GM15510 (cell line): Measurements from ENCODE around the gene FREM2.

Experiments used
- POLR2A ChIP-seq: IDR thresholded peaks from 3 replicates; pipeline ENCODE4 v1.6.1; 2011; ENCODE audit warnings: borderline replicate concordance; ENCODE audit not compliant: insufficient read length; ENCODE audit errors: extremely low read depth

Gene FREM2

DNA sequence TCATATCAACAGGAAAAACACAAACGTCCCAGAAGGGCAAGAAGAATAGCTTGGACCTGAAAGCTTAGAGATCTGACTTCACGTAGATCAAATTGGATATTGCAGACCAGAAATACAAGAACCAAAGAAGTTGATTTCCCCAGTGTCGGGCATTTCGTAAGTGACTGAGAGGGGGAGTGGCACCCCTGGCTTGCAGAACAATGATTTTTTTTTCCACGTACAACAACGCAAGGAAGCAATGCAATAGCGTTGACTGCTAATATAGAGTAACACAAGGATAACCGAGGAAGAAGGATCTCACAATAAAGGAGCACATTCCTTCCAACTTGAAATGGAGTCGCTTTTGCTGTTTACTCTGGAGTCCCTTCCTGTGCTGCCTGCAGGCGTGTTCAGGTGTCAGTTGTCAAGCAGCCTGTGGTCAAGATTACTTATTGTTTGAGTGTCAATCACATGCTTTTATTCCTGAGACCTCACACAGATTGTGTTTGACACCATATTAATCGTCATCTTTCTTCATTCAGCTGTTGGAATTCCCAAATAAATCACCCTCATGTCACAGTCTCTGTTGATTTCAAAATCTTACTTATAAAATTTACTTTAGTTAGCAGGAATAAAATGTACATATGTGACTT, 139.4 kb downstream of the FREM2 start:
- TF ChIP-seq POLR2A: no peak

DNA sequence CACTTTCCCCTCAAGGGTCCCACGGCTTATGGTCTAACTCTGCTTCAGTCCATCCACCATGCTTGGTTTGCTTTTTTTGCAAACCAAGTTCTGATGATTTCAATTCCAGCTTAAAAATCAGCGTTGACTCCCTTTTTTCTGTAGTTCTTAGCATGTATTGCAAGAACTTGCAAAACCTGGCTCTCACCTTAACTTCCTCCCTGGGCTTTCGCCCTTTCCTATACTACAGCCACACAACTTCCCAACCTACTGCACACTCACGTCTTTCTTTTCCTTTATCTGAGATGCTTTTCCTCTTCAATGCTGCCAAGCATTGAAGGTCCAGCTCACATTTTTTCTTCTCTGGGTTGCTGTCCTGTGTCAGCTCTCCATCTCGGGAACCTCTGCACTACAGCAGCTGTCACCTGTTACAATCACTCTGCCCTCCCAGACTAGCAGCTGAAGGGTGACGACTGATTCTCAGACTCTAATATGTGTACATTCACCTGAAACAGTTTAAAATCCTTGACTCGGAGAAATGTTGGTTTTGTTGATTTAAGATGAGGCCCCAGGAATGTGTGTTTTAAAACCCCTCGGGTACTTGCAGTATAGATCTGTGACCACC, 143.7 kb downstream of the FREM2 start:
- TF ChIP-seq POLR2A: no peak

GRCh38 chr13:38844581-38844980, 157.7 kb downstream of the FREM2 start:
- TF ChIP-seq POLR2A: no peak

DNA sequence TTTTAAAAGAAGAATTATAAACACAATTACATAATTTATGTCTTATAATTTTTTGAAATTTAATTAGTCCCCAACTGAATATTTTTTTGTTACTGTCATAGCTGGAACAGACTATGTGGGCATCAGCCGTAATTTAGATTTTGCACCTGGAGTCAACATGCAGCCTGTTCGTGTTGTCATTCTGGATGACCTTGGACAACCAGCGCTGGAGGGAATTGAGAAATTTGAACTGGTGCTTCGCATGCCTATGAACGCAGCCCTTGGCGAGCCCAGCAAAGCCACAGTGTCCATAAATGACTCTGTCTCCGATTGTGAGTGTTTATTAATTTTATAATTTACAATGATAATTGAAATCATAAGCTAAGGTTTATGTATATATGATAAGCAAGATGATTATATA, 161.5 kb downstream of the FREM2 start:
- no peak for TF ChIP-seq POLR2A

- no peak for TF ChIP-seq POLR2A
Measured at GRCh38 chr13:38849315-38849714, 162.4 kb downstream of the FREM2 start.

DNA sequence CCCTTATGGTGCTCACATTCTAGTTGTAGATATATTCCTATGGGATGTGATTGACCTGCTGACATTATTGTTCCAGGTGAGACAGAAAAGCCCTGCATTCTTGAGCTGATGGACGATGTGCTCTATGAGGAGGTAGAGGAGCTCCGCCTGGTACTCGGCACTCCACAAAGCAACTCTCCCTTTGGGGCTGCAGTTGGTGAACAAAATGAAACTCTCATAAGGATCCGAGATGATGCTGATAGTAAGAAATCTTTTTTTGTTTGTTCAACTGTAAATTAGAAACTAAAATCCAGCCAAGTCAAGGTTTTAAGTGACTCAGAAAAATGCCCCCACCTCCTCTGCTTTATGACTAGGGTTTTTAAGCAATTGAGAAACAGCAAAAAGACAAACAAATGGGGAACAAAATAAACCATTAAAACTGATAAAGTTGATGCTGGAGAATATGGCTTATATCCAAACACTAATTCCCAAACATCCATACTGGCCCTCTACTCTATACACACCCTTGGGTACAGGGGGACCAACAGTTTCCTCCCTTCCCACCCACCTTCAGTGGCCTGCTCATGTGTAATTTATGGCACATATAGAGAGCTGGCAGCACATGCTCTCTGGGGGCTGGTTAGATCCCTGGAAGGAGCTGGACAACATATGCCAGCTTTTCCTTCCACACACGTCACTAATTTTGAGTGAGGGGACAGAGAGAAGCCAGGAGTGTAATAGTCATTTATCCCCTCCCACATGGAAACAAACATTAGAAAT, 164.2 kb downstream of the FREM2 start:
- no peak for TF ChIP-seq POLR2A

DNA sequence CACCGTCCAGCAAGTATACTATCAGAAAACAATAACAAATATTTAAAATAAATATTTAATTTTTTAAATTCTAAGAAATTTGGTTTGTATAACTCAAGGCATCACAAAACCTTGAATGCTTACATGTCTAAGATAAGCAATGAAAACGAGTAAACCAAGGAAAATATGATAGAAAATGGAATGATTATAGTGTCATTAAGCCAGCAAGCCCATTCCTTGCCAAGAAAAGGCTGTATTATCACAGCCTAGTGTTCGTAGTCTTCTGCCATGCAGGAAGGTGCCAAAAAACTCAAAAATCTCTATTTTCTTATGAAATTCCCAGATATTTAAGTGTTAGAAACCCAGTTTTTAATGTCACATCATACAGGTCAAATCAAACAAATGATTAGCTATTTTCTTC, 167.3 kb downstream of the FREM2 start:
- TF ChIP-seq POLR2A: no peak

GRCh38 chr13:38856065-38856464, 169.2 kb downstream of the FREM2 start:
- TF ChIP-seq POLR2A: no peak

DNA sequence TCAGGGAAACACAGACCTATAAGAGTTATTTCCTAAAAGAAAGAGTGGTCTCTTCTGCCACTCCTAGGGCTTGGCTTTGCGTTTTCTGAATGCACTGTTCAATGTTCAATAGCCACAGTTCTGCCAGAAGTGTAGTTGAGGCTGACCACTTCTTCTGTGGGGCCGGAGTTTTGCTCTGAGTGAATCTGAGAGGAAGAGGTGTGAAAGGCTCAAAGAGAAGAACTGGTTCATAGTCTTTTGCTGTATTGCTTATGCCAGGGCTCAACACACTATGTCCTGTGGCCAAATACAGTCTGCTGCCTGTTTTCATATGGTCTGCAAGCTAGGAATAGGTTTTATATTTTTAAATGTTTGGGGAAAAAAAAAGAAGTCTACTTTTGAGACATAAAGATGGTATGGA, 175.6 kb downstream of the FREM2 start:
- no peak for TF ChIP-seq POLR2A

GRCh38 chr13:38863536-38863935, 176.7 kb downstream of the FREM2 start:
- TF ChIP-seq POLR2A: no peak

- TF ChIP-seq POLR2A: no peak
Measured at GRCh38 chr13:38866649-38867048, 179.8 kb downstream of the FREM2 start.

DNA sequence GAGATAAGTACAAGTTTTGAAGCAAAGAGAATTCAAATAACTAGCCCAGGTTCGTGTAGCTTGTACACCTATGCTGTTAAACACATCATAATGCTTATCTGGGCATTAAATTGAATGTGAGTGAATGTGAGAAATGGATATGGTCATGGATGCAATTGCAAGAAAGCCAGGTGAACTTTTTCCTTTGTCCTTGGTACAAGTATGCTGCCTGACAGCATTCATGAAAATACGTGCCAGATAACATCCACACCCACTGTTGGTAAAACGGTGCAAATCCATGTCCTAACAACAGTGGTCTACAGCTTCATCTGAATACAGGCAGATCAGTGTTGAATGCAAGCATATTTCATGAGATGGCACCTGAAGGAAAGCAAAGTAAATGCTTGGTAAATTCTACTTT, 181.5 kb downstream of the FREM2 start:
- no peak for TF ChIP-seq POLR2A

DNA sequence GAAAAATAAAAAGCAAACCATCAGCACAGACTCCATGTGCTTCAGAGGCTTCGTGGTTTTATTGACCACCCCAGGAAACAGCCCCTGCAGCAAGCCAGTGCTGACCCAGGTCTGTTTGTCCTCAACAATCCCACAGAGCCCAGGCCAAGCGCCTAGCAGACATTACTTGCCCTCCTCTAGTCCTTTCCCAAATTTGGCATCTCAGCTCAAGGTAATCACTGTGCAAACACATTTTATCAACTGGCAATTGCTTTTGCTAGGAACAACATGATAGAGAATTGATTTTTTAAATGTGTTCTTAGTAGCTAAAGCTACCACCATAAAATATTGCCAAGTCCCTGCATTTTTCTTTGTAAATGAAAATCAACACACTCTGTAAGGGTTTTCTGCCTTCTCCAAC, 182.0 kb downstream of the FREM2 start:
- no peak for TF ChIP-seq POLR2A

GRCh38 chr13:38871275-38871674, 184.4 kb downstream of the FREM2 start:
- no peak for TF ChIP-seq POLR2A

DNA sequence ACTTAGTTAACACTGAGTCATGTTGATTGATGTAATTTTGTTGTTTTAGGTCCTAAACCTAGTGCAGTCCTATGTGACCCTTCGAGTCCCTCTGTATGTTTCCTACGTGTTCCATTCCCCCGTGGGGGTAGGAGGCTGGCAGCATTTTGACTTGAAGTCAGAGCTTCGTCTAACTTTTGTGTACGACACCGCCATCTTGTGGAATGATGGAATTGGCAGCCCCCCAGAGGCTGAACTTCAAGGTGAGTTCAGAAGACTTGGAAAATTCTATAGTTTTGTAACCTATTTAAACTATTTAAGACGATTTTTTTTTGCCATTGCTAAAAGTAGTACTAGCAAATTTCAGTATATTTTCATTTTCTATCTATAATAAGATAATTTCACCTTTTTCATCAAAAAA, 185.8 kb downstream of the FREM2 start:
- no peak for TF ChIP-seq POLR2A
